ENCODE data around the gene UBA3.

UBA3 gene

GRCh38 chr3:69080233-69080920 is at the start of gene UBA3:
TSS of gene UBA3 (minus strand) at chr3:69080365. CDS start at chr3:69080353, 12 bp downstream.
- peak; percentile 87 to 90 (median 90) for DNase-seq (ENCODE audit: low read depth in 3 of 3)

GRCh38 chr3:69129531-69129930 is 49.4 kb upstream of the UBA3 start:
- DNase-seq (ENCODE audit: low read depth in 3 of 3) = no peak

GRCh38 chr3:69128509-69128908 is 48.3 kb upstream of the UBA3 start:
- no peak for DNase-seq (ENCODE audit: low read depth in 3 of 3)

DNA sequence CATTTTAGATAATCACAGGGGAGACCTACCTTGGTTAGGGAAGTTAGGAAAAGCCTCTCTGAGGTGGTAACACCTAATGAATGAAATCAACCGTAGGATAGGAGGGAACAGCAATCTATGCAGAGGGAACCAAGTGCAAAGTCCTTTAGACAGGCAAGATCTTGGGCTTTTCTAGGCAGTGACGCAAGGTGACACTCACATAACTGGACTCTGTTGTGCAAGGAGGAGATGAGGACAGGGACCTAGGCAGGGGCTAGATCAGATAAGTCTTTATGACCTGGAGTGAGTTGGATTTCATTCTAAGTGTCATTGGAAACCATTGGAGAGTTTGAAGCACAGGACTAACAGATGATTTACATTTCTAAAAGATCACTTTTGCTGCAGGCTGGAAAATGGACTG is 46.8 kb upstream of the UBA3 start:
- DNase-seq (ENCODE audit: low read depth in 3 of 3) = no peak

DNA sequence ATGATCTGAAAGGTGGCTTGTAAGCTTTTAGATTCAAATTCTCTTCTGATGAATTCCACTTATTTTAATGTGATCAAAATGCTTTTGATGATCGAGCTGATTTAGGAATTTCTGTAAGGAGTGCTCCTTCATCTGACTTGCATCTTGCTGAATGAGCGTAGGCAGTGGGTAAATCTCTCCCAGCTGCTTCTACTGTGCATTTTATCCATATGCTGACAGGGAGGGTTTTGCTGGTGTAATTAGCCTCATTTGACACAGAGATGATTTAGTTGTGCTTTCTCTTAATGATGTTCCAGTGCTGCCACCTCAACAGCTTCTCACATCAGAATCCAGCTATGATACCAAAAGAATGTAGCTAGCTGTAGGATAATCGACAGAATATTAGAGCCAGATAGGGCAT is 46.1 kb upstream of the UBA3 start:
- no peak for DNase-seq (ENCODE audit: low read depth in 3 of 3)

GRCh38 chr3:69122403-69122802 is 42.2 kb upstream of the UBA3 start, which contains the start of gene LMOD3:
TSS of gene LMOD3 (minus strand) at chr3:69122595. CDS start at chr3:69122386, 209 bp downstream.
- no peak for DNase-seq (ENCODE audit: low read depth in 3 of 3)

DNA sequence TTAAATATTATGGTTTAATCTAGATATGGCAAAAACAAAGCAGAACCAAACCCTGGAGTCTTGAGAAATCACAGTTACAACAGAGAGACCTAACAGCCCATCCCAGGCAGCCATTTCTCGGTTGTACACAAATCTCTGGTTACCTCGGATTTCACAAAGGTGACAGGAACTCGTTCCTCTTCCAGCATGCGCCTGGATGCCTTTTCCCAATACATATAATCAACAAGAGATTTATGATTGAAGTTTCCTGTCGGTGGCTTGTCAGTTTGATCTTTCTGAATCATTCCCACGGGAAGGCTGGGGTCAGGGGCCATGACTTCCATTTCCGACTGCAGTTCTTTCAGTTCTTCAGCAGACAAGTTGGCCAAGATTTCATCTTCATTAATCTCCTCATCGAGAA is 41.8 kb upstream of the UBA3 start:
- no peak for DNase-seq (ENCODE audit: low read depth in 3 of 3)

DNA sequence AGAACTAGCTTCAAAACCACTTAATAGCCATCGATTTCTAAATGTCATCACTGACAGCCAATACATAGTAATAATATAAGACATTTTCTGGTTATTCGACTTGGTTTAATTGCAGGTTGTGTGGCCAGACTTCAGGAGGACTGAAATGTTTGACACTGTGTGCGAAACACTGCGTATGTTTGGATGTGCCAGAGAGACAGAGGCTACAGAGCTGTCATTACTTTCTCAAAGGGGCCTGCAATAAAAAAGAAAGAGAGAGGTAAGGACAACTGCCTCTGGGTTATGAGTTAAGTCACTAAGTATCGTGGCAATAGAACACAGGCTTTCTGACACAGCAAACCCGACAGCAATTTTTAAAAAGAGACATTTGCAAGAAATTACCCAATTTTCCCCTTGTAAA is 41.3 kb upstream of the UBA3 start:
- DNase-seq (ENCODE audit: low read depth in 3 of 3) = no peak

GRCh38 chr3:69120879-69121464 is 40.8 kb upstream of the UBA3 start:
- DNase-seq (ENCODE audit: low read depth in 3 of 3) = peak; percentile 50 to 71 (median 69)

GRCh38 chr3:69119681-69120080 is 39.5 kb upstream of the UBA3 start:
- no peak for DNase-seq (ENCODE audit: low read depth in 3 of 3)

GRCh38 chr3:69119138-69119537 is 39.0 kb upstream of the UBA3 start:
- no peak for DNase-seq (ENCODE audit: low read depth in 3 of 3)

DNA sequence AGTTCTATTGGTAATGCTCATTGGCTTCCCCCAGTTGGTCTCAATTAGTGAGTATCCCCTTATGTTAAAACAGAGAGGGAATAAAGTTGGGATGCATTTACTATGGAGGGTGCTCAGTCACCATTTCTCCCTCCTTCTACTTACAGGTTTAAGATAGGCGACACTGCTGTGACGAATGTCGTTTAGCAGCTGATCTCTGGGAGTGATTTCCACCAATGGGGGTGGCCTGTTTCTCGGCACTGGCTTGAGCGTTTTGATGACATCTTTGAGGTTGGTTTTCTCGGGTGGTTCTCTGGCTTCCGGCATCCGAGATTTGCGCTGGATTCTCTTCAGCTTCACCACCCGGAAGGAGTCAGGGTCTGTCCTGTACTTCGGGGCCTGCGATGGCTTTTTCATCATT is 38.4 kb upstream of the UBA3 start:
- no peak for DNase-seq (ENCODE audit: low read depth in 3 of 3)

- DNase-seq (ENCODE audit: low read depth in 3 of 3) = no peak
Observed at GRCh38 chr3:69116897-69117296, 36.7 kb upstream of the UBA3 start.

DNA sequence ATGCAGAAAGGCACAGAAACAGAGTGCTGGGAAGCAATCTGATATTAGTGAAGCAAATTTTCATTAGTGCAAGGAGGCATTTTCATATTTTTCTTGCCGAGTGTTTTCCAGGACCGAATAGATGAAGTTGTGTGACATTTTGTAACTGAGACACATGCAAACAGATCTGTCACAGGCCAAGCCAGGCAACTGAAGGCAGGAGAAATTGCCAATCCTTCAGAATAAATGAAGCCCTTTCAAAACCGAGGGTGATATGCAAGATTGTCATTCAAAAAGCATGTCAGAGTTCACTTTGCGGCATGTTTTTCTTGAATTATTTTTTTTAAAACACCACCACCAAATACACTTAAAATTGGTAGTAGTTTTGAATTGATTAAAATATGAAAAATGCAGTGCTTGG is 36.0 kb upstream of the UBA3 start:
- DNase-seq (ENCODE audit: low read depth in 3 of 3) = no peak

GRCh38 chr3:69115731-69116130 is 35.6 kb upstream of the UBA3 start:
- no peak for DNase-seq (ENCODE audit: low read depth in 3 of 3)

DNA sequence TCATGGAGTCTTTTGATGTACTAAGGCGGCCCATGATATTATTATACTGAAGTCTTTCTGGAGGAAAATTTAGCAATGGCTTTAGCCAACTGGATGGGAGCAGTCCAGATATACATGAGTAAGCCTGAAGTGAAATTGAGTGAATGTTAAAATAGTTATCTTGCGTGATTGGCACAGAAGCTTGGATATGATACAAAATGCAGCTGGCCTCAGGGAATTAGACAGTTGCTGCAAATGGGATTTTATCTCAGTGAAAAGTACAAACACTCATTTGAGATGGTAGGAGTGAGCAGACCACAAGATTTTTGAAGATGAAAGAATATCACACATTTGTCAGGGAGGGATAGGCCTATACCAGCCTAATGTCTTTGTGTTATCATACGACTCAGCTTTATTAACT is 33.4 kb upstream of the UBA3 start:
- DNase-seq (ENCODE audit: low read depth in 3 of 3) = no peak

DNA sequence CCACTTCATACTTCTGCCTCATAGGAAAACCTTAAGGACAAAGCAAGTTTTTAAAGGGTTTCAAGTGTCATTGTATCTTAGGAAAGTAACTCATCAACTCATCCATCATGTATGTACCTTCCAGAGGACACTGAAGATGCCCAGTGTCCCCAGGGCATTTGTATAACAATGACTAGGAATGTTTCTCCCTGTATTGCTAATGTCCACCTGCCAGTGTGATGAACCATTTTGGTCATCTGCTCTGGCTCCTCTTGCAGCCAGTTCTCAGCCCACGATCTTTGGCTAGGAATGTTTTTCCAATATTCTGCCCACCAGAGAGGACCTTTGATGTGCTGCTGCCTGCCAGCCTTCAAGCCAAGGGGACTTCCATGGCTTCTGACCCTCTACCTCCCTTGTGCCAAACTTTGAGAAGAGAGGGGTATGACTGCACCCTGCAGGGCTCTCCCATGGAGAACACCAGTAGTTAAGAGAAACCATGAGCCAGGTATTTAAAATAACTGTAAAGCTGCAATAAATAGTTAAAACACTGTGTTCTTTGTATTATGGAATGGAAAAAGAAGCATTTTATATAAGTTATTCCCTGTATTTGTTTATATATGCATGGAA is 30.9 kb upstream of the UBA3 start:
- DNase-seq (ENCODE audit: low read depth in 3 of 3) = no peak

DNA sequence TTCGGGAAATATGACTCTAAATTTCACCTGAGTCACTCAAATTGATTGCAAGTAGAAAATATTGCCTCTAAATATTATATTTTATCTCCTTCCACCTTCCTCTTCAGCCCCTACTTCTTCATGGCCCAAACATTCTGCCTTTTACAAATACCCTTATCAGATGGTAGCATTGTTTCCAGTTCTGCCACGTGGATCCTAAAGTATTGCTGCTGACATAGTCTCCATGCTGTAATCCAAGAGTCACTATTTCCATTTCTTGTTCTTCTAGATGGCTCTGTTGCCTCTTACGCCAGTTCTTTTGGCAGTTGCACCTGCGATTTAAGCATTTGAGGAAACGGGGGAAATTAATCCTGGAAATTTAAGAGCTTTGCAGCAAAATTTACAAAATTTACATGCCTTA is 28.6 kb upstream of the UBA3 start:
- no peak for DNase-seq (ENCODE audit: low read depth in 3 of 3)

GRCh38 chr3:69107841-69108240 is 27.7 kb upstream of the UBA3 start:
- no peak for DNase-seq (ENCODE audit: low read depth in 3 of 3)

DNA sequence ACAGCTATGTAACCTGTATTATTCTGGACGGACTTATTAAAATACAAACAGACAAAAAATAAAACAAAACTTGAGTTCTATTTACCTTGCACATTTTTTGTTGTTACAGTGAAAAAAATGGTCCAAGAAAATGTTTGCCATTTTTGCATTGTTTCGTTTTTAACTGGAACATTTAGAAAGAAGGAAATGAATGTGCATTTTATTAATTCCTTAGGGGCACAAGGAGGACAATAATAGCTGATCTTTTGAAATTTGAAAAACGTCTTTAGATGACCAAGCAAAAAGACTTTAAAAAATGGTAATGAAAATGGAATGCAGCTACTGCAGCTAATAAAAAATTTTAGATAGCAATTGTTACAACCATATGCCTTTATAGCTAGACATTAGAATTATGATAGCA is 25.2 kb upstream of the UBA3 start:
- no peak for DNase-seq (ENCODE audit: low read depth in 3 of 3)

DNA sequence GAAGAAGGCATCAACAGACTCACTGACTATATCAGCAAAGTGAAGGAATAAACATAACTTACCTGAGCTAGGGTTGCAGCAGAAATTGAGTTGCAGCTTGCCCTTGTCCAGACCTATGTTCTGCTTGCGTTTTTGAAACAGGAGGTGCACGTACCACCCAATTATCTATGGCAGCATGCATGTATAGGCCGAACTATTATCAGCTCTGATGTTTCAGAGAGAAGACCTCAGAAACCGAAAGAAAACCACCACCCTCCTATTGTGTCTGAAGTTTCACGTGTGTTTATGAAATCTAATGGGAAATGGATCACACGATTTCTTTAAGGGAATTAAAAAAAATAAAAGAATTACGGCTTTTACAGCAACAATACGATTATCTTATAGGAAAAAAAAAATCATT is 24.4 kb upstream of the UBA3 start:
- DNase-seq (ENCODE audit: low read depth in 3 of 3) = no peak

- no peak for DNase-seq (ENCODE audit: low read depth in 3 of 3)
Observed at GRCh38 chr3:69103123-69103522, 23.0 kb upstream of the UBA3 start.

DNA sequence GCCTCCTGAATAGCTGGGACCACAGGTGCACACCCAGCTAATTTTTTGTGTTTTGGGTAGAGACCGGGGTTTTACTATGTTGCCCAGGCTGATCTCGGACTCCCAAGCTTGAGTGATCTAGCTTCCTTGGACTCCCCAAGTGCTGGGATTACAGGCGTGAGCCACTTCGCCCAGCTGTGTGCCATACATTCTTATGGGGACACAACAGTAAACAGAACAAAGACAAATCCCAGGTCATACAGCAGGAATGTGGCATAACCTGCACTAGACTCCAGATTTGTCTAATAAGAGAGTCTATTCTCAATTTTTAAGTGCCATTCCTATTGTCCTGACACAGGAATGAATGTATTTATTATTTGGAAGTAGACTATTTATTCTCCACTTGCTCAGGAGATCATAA is 22.2 kb upstream of the UBA3 start:
- DNase-seq (ENCODE audit: low read depth in 3 of 3) = no peak
